H1 (cell line): ENCODE results near the gene ADCY5. TPM values are rescaled to one million over a fixed set of nuclear protein-coding genes. Genes with fewer than 3 reads are reported as not detected.

Experiments used
- CTCF ChIA-PET: fragments of 300-600 bp; sonication (Branson Sonifier 250); formaldehyde crosslinking; loops from one replicate; lab custom pipeline; 2021; ENCODE audit not compliant: partially characterized antibody; lab: Charles Lee
- POLR2A ChIA-PET: fragments of 300-600 bp; sonication (Branson Sonifier 250); formaldehyde crosslinking; loops from one replicate; lab custom pipeline; 2021; ENCODE audit warnings: inconsistent platforms; ENCODE audit not compliant: partially characterized antibody; lab: Charles Lee
- DNase-seq, 2 experiments: peaks; one replicate each; pipeline versions ENCODE4 v3.0.0 to v3.0.0-alpha.2; 2010 to 2022; ENCODE audit warnings: low spot score in 2 of 2, low read depth in 1 of 2, mixed read lengths in 1 of 2
- FAIRE-seq: peaks from 2 replicates; lab custom pipeline; 2011; peaks lifted over from hg19 to GRCh38; lab: Jason Lieb, UNC
- H2AFZ ChIP-seq: 2 replicates; pipeline ENCODE4 v1.8.1; 2012; ENCODE audit warnings: low read length, inconsistent platforms
- H2AK5ac ChIP-seq: 2 replicates; pipeline ENCODE4 v1.6.1; 2013; ENCODE audit warnings: low read depth, low read length
- H2BK120ac ChIP-seq: replicated peaks from 2 replicates; pipeline ENCODE3; 2013; ENCODE audit warnings: low read depth, low read length, inconsistent platforms
- H2BK12ac ChIP-seq: 2 replicates; pipeline ENCODE4 v1.6.1; 2013; ENCODE audit warnings: low read depth, low read length
- H2BK15ac ChIP-seq: 2 replicates; pipeline ENCODE4 v1.6.1; 2013; ENCODE audit warnings: low read length
- H2BK20ac ChIP-seq: 2 replicates; pipeline ENCODE4 v1.6.1; 2013; ENCODE audit warnings: low read length
- H2BK5ac ChIP-seq: 2 replicates; pipeline ENCODE4 v1.6.1; 2013; ENCODE audit warnings: low read depth, low read length
- H3K14ac ChIP-seq: 2 replicates; pipeline ENCODE4 v1.6.1; 2013; ENCODE audit warnings: inconsistent platforms; ENCODE audit not compliant: insufficient read length
- H3K18ac ChIP-seq: 2 replicates; pipeline ENCODE4 v1.6.1; 2013; ENCODE audit warnings: low read length; ENCODE audit errors: extremely low read depth
- H3K23ac ChIP-seq: 2 replicates; pipeline ENCODE4 v1.6.1; 2013; ENCODE audit warnings: inconsistent platforms; ENCODE audit not compliant: insufficient read length
- H3K23me2 ChIP-seq: 2 replicates; pipeline ENCODE4 v1.6.1; 2013; ENCODE audit warnings: low read depth, low read length
- H3K27ac ChIP-seq: 2 replicates; pipeline ENCODE4 v1.6.1; 2011; ENCODE audit warnings: low read depth, low read length, inconsistent platforms
- H3K27me3 ChIP-seq, 4 experiments: replicated peaks in 1 of 4; 1 replicate in 1 of 4; 2 replicates in 3 of 4; pipeline versions ENCODE4 v1.6.1 to v1.8.1; 2011 to 2013; ENCODE audit warnings: low read length in 3 of 4, mild to moderate bottlenecking in 3 of 4, inconsistent platforms in 2 of 4, mixed read lengths in 2 of 4, moderate library complexity in 1 of 4; ENCODE audit not compliant: control insufficient read depth in 3 of 4, insufficient read depth in 3 of 4; ENCODE audit errors: extremely low read depth in 1 of 4
- H3K36me3 ChIP-seq, 4 experiments: 2 replicates each; pipeline versions ENCODE4 v1.6.1 to v1.8.1; 2011 to 2013; ENCODE audit warnings: mild to moderate bottlenecking in 4 of 4, low read length in 3 of 4, moderate library complexity in 2 of 4, control low read depth in 1 of 4, inconsistent platforms in 1 of 4; ENCODE audit not compliant: insufficient read depth in 4 of 4, control insufficient read depth in 2 of 4
- H3K4ac ChIP-seq: replicated peaks from 2 replicates; pipeline ENCODE3; 2013; ENCODE audit warnings: low read length, low read depth, mixed read lengths, inconsistent platforms; ENCODE audit not compliant: insufficient read length
- H3K4me1 ChIP-seq, 4 experiments: replicated peaks in 1 of 4; 1 replicate in 1 of 4; 2 replicates in 3 of 4; pipeline versions ENCODE4 v1.6.1 to v1.8.1; 2011 to 2013; ENCODE audit warnings: low read length in 3 of 4, inconsistent platforms in 2 of 4, mixed read lengths in 1 of 4; ENCODE audit not compliant: insufficient read depth in 4 of 4, control insufficient read depth in 3 of 4
- H3K4me2 ChIP-seq, 2 experiments: 2 replicates each; pipeline versions ENCODE4 v1.6.1 to v1.8.1; 2011 to 2013; ENCODE audit warnings: low read depth in 2 of 2, low read length in 2 of 2, control low read depth in 1 of 2, inconsistent platforms in 1 of 2, mild to moderate bottlenecking in 1 of 2; ENCODE audit not compliant: insufficient read depth in 1 of 2
- H3K4me3 ChIP-seq, 4 experiments: fragments of 200-600, 300-600 bp in 1 of 4; sonication (generic), shearing (Covaris generic), sonication (Bioruptor Twin) in 1 of 4; 2 replicates each; pipeline versions ENCODE4 v1.5.1 to v1.8.1; 2011 to 2016; ENCODE audit warnings: low read length in 4 of 4, low read depth in 3 of 4, control low read depth in 2 of 4, inconsistent platforms in 2 of 4, mild to moderate bottlenecking in 2 of 4, mixed read lengths in 1 of 4, moderate library complexity in 1 of 4; ENCODE audit not compliant: insufficient read depth in 2 of 4; ENCODE audit errors: extremely low read depth in 1 of 4
- H3K56ac ChIP-seq: replicated peaks from 2 replicates; pipeline ENCODE3; 2013; ENCODE audit warnings: low read depth, mild to moderate bottlenecking, mixed read lengths, low read length, inconsistent platforms; ENCODE audit not compliant: insufficient read length
- H3K79me1 ChIP-seq: 2 replicates; pipeline ENCODE4 v1.6.1; 2013; ENCODE audit warnings: low read depth, low read length, control low read depth
- H3K79me2 ChIP-seq, 2 experiments: 2 replicates each; pipeline versions ENCODE4 v1.6.1 to v1.8.1; 2012 to 2013; ENCODE audit warnings: low read length in 2 of 2, mild to moderate bottlenecking in 2 of 2, inconsistent platforms in 1 of 2; ENCODE audit not compliant: insufficient read depth in 2 of 2, control insufficient read depth in 1 of 2
- H3K9ac ChIP-seq, 4 experiments: replicated peaks in 1 of 4; 1 replicate in 1 of 4; 2 replicates in 3 of 4; pipeline versions ENCODE4 v1.6.1 to v1.8.1; 2011 to 2013; ENCODE audit warnings: low read depth in 3 of 4, low read length in 3 of 4, control low read depth in 2 of 4, mild to moderate bottlenecking in 2 of 4, moderate library complexity in 2 of 4, inconsistent platforms in 1 of 4; ENCODE audit errors: extremely low read depth in 1 of 4
- H3K9me3 ChIP-seq, 2 experiments: 2 replicates each; pipeline versions ENCODE4 v1.6.1 to v1.8.1; 2012 to 2013; ENCODE audit warnings: mild to moderate bottlenecking in 2 of 2, moderate library complexity in 2 of 2, control low read depth in 1 of 2, inconsistent platforms in 1 of 2, low read depth in 1 of 2, low read length in 1 of 2, mixed read lengths in 1 of 2; ENCODE audit not compliant: insufficient read depth in 2 of 2
- H4K20me1 ChIP-seq, 2 experiments: replicated peaks in 1 of 2; 2 replicates each; pipeline versions ENCODE3 to v1.8.1; 2011 to 2013; ENCODE audit warnings: inconsistent platforms in 2 of 2, low read length in 2 of 2, mild to moderate bottlenecking in 1 of 2; ENCODE audit not compliant: insufficient read depth in 2 of 2, control insufficient read depth in 1 of 2
- H4K5ac ChIP-seq: 2 replicates; pipeline ENCODE4 v1.6.1; 2013; ENCODE audit warnings: low read length, low read depth, mixed read lengths, inconsistent platforms; ENCODE audit not compliant: insufficient read length
- H4K8ac ChIP-seq: 2 replicates; pipeline ENCODE4 v1.8.0; 2013; ENCODE audit warnings: mild to moderate bottlenecking, moderate library complexity, low read length, inconsistent platforms; ENCODE audit not compliant: insufficient read depth; ENCODE audit errors: extremely low read depth
- H4K91ac ChIP-seq: replicated peaks from 2 replicates; pipeline ENCODE3; 2013; ENCODE audit warnings: low read length, mixed read lengths, inconsistent platforms; ENCODE audit not compliant: insufficient read length
- BRCA1 ChIP-seq: IDR thresholded peaks from 2 replicates; pipeline ENCODE4 v1.6.1; 2012; ENCODE audit warnings: low read depth, low read length, improper control_type of control experiment
- CTCF ChIP-seq, 3 experiments: IDR thresholded peaks; 1 replicate in 2 of 3; 2 replicates in 1 of 3; pipeline versions ENCODE4 v1.5.1 to v1.6.1; 2011; ENCODE audit warnings: low read length in 3 of 3, mild to moderate bottlenecking in 3 of 3, inconsistent platforms in 2 of 3, low read depth in 1 of 3, moderate library complexity in 1 of 3; ENCODE audit not compliant: insufficient read depth in 1 of 3; ENCODE audit errors: control extremely low read depth in 1 of 3
- E2F6 ChIP-seq: IDR thresholded peaks from 2 replicates; pipeline ENCODE4 v1.6.1; 2012; ENCODE audit warnings: inconsistent platforms
- EZH2 ChIP-seq: fragments of 200-600 bp; sonication (generic); IDR thresholded peaks from 2 replicates; pipeline ENCODE4 v1.7.1; 2012; ENCODE audit warnings: low read depth, mild to moderate bottlenecking, moderate library complexity, low read length, inconsistent platforms; ENCODE audit not compliant: severe bottlenecking
- RAD21 ChIP-seq, 2 experiments: IDR thresholded peaks in 1 of 2; conservative IDR thresholded peaks in 1 of 2; 2 replicates each; pipeline ENCODE4 v1.6.1; 2011; ENCODE audit warnings: low read depth in 2 of 2, low read length in 2 of 2, improper control_type of control experiment in 1 of 2, inconsistent platforms in 1 of 2, mild to moderate bottlenecking in 1 of 2, moderate library complexity in 1 of 2
- TAF1 ChIP-seq: IDR thresholded peaks from 2 replicates; pipeline ENCODE4 v1.6.1; 2011; ENCODE audit warnings: mild to moderate bottlenecking, low read depth, low read length
- WGBS, 2 experiments: shearing (Covaris generic) in 1 of 2; methylation state at CpG; one replicate each; pipeline versions ENCODE4 v1.1.6 to v1.1.7; 2013 to 2015; ENCODE audit warnings: low lambda C conversion rate in 2 of 2, mixed read lengths in 2 of 2, inconsistent platforms in 1 of 2, low coverage in 1 of 2, missing lambda C conversion rate in 1 of 2; ENCODE audit not compliant: insufficient replicate concordance in 2 of 2, insufficient coverage in 1 of 2, insufficient read length in 1 of 2; ENCODE audit errors: extremely low coverage in 1 of 2, missing lambda C conversion rate in 1 of 2; 5-methylcytosine and 5-hydroxymethylcytosine counted together
- polyA plus RNA-seq, 7 experiments: library from polyadenylated mRNA; depleted of rRNA in 3 of 7; stranded (reverse) in 5 of 7; unstranded in 2 of 7; fragments of >200 nt in 5 of 7; fragments of 200-250 nt in 2 of 7; gene quantifications; 1 replicate in 5 of 7; 2 replicates in 1 of 7; 4 replicates in 1 of 7; pipeline versions ENCODE4 v1.2.1 to v1.2.3, GENCODE V29; 2011 to 2013; ENCODE audit warnings: missing spikeins in 2 of 7, mixed read lengths in 2 of 7
- total RNA-seq: library from RNA; stranded (reverse); fragmentation: NEBNext Ultra II Directional; extraction: Animal tissue kit (Norgen Biotek cat#: 25700); gene quantifications from 2 replicates; pipeline ENCODE4 v1.2.1, GENCODE V29; 2021

ADCY5 gene
- total and polyA plus RNA-seq, 2 of the 8 experiments (the other 6 are each of a cell fraction or from before 2014, with no cell fraction given) = 18.9 to 40.8 TPM

- Histone ChIP-seq H2AFZ (no peak overlapping the region), H2BK15ac (no peak overlapping the region), H4K8ac (no peak overlapping the region), H3K14ac (no peak overlapping the region), H3K79me1 (no peaks in the 10 kb centered on the region), H2BK5ac (0 out of 2 replicates have a peak overlapping the region, but pooled peaks have one; percentile 39), H4K20me1 (no peaks in the 10 kb centered on the region), H3K27ac (no peak overlapping the region), H4K5ac (no peak overlapping the region), H3K9me3 (0 out of 4 replicates have a peak, but pooled peaks cover 0 to 6% of the 10 kb centered on the region in 2 experiments), H3K9ac (no peak overlapping the region), H2BK120ac (no peak overlapping the region), H3K23ac (no peak overlapping the region), H3K56ac (no peak overlapping the region), H3K4ac (no peak overlapping the region), H4K91ac (no peak overlapping the region), H3K4me1 (peaks cover 0 to 6% (median 0%) of the 10 kb centered on the region in 4 experiments; a peak in 1 of 7 replicates), H3K79me2 (no peaks in the 10 kb centered on the region), H3K18ac (no peak overlapping the region), H3K23me2 (no peaks in the 10 kb centered on the region), H3K4me3 (no peak overlapping the region), H3K4me2 (no peak overlapping the region), H3K36me3 (no peaks in the 10 kb centered on the region; a peak in 1 of 8 replicates), H3K27me3 (peaks cover 0 to 2% (median 0%) of the 10 kb centered on the region in 4 experiments; a peak in 1 of 7 replicates), H2AK5ac (0 out of 2 replicates have a peak overlapping the region, but pooled peaks have one; percentile 4), H2BK12ac (no peak overlapping the region), H2BK20ac (no peak overlapping the region)
- FAIRE-seq = no peak
- DNase-seq = no peak
- POLR2A ChIA-PET = interaction anchor here (0.5 to 1.2 kb wide), 2 partner anchors 9 to 92 kb away, joined by 3 read pairs; no protein-coding TSS in a partner anchor
- 82% methylated on average over 6 of the region's 6 CpGs; no CpG with 5 or more reads in 1 of the 2 experiments for WGBS, 2 experiments
- CTCF ChIA-PET = interaction anchor here (1.2 to 8.2 kb wide), 10 partner anchors 10 to 119 kb away, joined by 3 to 63 read pairs (median 4); partner anchors contain the start of gene ADCY5
- no peak for TF ChIP-seq CTCF (IDR thresholded peaks at IDR 0.05; ENCODE audit: control extremely low read depth in 1 of 3, insufficient read depth in 1 of 3, low read depth in 1 of 3, low read length in 3 of 3)
- no peak for TF ChIP-seq RAD21 (IDR thresholded peaks at IDR 0.05 in 1 of 2, conservative IDR thresholded peaks at IDR 0.05 in 1 of 2; ENCODE audit: low read depth in 2 of 2, low read length in 2 of 2)
- TF ChIP-seq EZH2 = no peak
- no peak for TF ChIP-seq E2F6
- no peak for TF ChIP-seq BRCA1
- no peak for TF ChIP-seq TAF1
These were observed 76.8 kb downstream of the ADCY5 start for GRCh38 chr3:123371859-123372685.
